Hair follicular keratinocyte (primary cell): ENCODE measurements around the gene TIAL1. TPM values are rescaled to one million over a fixed set of nuclear protein-coding genes. Genes with fewer than 3 reads are reported as not detected.

Source experiments
- total RNA-seq: library from RNA; depleted of rRNA; stranded (reverse); fragments of >200 nt; gene quantifications from 2 replicates; pipeline ENCODE4 v1.2.3, GENCODE V29; 2015

The TIAL1 gene, protein sequence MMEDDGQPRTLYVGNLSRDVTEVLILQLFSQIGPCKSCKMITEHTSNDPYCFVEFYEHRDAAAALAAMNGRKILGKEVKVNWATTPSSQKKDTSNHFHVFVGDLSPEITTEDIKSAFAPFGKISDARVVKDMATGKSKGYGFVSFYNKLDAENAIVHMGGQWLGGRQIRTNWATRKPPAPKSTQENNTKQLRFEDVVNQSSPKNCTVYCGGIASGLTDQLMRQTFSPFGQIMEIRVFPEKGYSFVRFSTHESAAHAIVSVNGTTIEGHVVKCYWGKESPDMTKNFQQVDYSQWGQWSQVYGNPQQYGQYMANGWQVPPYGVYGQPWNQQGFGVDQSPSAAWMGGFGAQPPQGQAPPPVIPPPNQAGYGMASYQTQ
- 45.4 and 45.8 TPM in 2 replicates for total RNA-seq

DNA sequence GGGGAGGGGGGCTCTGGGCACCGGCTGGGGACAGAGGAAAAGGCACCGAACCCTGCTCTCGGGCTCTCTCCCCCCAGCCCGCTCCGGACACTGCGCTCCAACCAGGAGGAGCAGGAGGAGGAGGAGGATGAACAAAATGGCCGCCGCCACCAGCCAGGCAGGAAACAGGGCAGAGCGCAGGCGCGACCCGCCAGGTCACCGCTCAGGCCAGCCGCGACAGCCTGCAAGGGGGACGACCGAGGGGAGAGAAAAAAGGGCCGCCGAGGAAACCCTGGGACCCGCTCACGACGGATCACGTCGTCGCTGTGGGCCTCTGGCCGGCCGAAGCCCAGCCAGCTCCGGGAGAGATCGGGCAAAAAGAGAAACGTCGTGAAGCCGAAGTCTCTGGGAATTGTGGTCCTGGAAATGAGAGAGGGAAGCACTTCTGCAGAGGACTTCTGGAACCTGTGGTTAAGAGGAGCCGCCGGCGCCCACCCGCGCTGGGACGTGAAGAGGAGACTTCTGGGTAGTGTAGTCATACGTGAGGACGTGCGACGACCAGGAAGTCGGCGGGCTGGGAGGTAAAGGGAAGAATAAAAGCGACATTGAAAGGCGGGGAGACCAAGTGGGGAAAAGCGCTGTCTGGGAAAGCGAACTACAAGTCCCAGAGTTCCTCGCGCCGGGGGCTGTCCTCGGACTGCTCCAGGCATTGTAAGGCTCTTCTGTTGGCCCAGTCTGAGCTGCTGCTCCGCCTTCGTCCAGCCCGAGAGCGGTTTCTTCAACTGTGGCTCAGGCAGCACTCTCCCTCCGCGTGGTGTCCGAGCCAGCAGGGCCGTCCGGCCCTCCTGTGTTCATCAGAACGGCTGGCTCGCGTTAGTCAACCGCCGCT is at the start of gene TIAL1:
Gene TIAL1, minus strand, starts transcription at position 428 of the 868 bp plus-strand sequence. CDS start 499 bp downstream, outside the sequence.

DNA sequence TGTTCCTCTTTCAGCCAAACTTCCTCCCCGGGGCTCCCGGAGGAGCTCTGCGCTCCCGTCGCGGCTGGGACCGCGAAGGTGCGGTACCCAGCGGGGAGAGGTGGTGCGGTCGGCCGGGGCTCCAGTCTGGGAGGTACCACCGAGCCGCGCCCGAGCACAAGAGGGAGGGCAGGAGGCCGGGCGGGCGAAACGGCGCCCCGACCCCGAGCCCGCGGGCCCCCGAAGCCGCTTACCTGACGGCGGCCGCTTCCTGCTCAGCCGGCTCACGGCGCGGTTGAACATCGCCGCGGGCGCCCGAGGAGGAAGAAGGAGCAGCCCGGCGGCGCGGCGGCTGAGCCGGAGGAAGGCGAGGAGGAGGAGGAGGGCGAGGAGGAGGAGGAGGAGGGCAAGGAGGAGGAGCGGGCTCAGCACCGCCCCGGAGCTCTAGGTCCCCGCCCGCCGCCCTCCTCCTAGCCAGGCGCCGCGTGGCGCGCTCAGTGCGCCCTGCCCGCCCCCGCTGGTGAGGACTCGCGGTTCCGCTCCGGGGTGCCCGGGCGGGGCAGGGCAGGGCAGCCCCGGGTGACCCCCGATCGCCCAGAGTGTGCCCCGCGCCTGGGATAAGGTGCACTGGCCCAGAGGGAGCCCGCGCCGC is 54.3 kb downstream of the TIAL1 start, which contains the start of gene RGS10:
Gene RGS10, minus strand, starts transcription at position 363 of the 631 bp plus-strand sequence. Its CDS starts 81 bp downstream, at position 282.

Other genes with a start within 250 kb of the TIAL1 start
- gene RGS10, start 54.2 kb downstream of the TIAL1 start, total RNA-seq = 73.3 and 87.4 TPM in 2 replicates
- gene BAG3, start 54.4 kb upstream of the TIAL1 start, total RNA-seq = 58.0 and 72.6 TPM in 2 replicates
- 12.7 and 15.9 TPM in 2 replicates for gene INPP5F, start 129.1 kb upstream of the TIAL1 start, total RNA-seq